GM12878 (cell line): ENCODE measurements around the gene UBAP1L.

Experiments used
- BHLHE40 ChIP-seq, 2 experiments: fragments of 450-650 bp in 1 of 2; IDR thresholded peaks; 2 replicates each; pipeline ENCODE4 v1.6.1; 2011 to 2017; ENCODE audit warnings: low read depth in 2 of 2, borderline replicate concordance in 1 of 2, improper control_type of control experiment in 1 of 2, low read length in 1 of 2, mild to moderate bottlenecking in 1 of 2
- EZH2 ChIP-seq: IDR thresholded peaks from 2 replicates; pipeline ENCODE4 v1.6.1; 2012; ENCODE audit warnings: low read depth, mild to moderate bottlenecking, control low read depth, inconsistent platforms, low read length, borderline replicate concordance; ENCODE audit not compliant: control insufficient read depth
- FOXM1 ChIP-seq: IDR thresholded peaks from 2 replicates; pipeline ENCODE4 v1.6.1; 2012; ENCODE audit warnings: low read depth, mild to moderate bottlenecking, inconsistent platforms, low read length, moderate library complexity
- GABPA ChIP-seq: IDR thresholded peaks from 2 replicates; pipeline ENCODE4 v1.6.1; 2014; ENCODE audit warnings: antibody characterized with exemption, low read depth, mild to moderate bottlenecking, inconsistent platforms
- NFIC ChIP-seq: IDR thresholded peaks from 2 replicates; pipeline ENCODE4 v1.6.1; 2012; ENCODE audit warnings: low read depth, mild to moderate bottlenecking, inconsistent platforms, low read length, moderate library complexity
- POLR2A ChIP-seq: IDR thresholded peaks from 2 replicates; pipeline ENCODE4 v1.6.1; 2011; ENCODE audit warnings: low read depth, mild to moderate bottlenecking, low read length
- RAD21 ChIP-seq: IDR thresholded peaks from 2 replicates; pipeline ENCODE4 v1.6.1; 2011; ENCODE audit warnings: mild to moderate bottlenecking, low read depth, low read length, moderate library complexity; ENCODE audit not compliant: insufficient read depth
- TF ChIP-seq, protein P1 (sequence below), 3 experiments: IDR thresholded peaks in 2 of 3; conservative IDR thresholded peaks in 1 of 3; 2 replicates each; pipeline ENCODE4 v1.5.1; 2011; ENCODE audit warnings: low read depth in 3 of 3, low read length in 3 of 3, mild to moderate bottlenecking in 3 of 3, control low read depth in 2 of 3, moderate library complexity in 2 of 3, inconsistent platforms in 1 of 3, mixed read lengths in 1 of 3; ENCODE audit not compliant: control insufficient read depth in 2 of 3, insufficient read depth in 1 of 3; ENCODE audit errors: extremely low read depth in 1 of 3
- TF ChIP-seq, protein P2 (sequence below): IDR thresholded peaks from 2 replicates; pipeline ENCODE4 v1.6.1; 2012; ENCODE audit warnings: mild to moderate bottlenecking, low read depth, low read length

- TF ChIP-seq, protein P1, sequence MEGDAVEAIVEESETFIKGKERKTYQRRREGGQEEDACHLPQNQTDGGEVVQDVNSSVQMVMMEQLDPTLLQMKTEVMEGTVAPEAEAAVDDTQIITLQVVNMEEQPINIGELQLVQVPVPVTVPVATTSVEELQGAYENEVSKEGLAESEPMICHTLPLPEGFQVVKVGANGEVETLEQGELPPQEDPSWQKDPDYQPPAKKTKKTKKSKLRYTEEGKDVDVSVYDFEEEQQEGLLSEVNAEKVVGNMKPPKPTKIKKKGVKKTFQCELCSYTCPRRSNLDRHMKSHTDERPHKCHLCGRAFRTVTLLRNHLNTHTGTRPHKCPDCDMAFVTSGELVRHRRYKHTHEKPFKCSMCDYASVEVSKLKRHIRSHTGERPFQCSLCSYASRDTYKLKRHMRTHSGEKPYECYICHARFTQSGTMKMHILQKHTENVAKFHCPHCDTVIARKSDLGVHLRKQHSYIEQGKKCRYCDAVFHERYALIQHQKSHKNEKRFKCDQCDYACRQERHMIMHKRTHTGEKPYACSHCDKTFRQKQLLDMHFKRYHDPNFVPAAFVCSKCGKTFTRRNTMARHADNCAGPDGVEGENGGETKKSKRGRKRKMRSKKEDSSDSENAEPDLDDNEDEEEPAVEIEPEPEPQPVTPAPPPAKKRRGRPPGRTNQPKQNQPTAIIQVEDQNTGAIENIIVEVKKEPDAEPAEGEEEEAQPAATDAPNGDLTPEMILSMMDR (IDR thresholded peaks at IDR 0.05 in 2 of 3, conservative IDR thresholded peaks at IDR 0.05 in 1 of 3; ENCODE audit: control insufficient read depth in 2 of 3, extremely low read depth in 1 of 3, insufficient read depth in 1 of 3, low read depth in 3 of 3, low read length in 3 of 3): no peak
- TF ChIP-seq, protein P2, sequence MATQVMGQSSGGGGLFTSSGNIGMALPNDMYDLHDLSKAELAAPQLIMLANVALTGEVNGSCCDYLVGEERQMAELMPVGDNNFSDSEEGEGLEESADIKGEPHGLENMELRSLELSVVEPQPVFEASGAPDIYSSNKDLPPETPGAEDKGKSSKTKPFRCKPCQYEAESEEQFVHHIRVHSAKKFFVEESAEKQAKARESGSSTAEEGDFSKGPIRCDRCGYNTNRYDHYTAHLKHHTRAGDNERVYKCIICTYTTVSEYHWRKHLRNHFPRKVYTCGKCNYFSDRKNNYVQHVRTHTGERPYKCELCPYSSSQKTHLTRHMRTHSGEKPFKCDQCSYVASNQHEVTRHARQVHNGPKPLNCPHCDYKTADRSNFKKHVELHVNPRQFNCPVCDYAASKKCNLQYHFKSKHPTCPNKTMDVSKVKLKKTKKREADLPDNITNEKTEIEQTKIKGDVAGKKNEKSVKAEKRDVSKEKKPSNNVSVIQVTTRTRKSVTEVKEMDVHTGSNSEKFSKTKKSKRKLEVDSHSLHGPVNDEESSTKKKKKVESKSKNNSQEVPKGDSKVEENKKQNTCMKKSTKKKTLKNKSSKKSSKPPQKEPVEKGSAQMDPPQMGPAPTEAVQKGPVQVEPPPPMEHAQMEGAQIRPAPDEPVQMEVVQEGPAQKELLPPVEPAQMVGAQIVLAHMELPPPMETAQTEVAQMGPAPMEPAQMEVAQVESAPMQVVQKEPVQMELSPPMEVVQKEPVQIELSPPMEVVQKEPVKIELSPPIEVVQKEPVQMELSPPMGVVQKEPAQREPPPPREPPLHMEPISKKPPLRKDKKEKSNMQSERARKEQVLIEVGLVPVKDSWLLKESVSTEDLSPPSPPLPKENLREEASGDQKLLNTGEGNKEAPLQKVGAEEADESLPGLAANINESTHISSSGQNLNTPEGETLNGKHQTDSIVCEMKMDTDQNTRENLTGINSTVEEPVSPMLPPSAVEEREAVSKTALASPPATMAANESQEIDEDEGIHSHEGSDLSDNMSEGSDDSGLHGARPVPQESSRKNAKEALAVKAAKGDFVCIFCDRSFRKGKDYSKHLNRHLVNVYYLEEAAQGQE: no peak
- TF ChIP-seq POLR2A (no peak), EZH2 (no peak), RAD21 (no peak), NFIC (no peak), FOXM1 (no peak), BHLHE40 (IDR thresholded peaks at IDR 0.05; ENCODE audit: borderline replicate concordance in 1 of 2, low read depth in 2 of 2, low read length in 1 of 2) (no peak), GABPA (no peak)
These were observed 45.8 kb downstream of the UBAP1L start for GRCh38 chr15:65069179-65069578.
